Measurements from ENCODE around the gene CHD1L. TPM values are rescaled to one million over a fixed set of nuclear protein-coding genes. Genes with fewer than 3 reads are reported as not detected.
"Not testable (repeated sequence)": the region's sequence is repeated elsewhere in the genome, so short reads cannot be mapped to it uniquely, and the experiment has no call there.

CHD1L gene
- total RNA-seq (2014; rRNA removed; shearing (Covaris generic)): 23.0 and 28.3 TPM in 2 replicates

DNA sequence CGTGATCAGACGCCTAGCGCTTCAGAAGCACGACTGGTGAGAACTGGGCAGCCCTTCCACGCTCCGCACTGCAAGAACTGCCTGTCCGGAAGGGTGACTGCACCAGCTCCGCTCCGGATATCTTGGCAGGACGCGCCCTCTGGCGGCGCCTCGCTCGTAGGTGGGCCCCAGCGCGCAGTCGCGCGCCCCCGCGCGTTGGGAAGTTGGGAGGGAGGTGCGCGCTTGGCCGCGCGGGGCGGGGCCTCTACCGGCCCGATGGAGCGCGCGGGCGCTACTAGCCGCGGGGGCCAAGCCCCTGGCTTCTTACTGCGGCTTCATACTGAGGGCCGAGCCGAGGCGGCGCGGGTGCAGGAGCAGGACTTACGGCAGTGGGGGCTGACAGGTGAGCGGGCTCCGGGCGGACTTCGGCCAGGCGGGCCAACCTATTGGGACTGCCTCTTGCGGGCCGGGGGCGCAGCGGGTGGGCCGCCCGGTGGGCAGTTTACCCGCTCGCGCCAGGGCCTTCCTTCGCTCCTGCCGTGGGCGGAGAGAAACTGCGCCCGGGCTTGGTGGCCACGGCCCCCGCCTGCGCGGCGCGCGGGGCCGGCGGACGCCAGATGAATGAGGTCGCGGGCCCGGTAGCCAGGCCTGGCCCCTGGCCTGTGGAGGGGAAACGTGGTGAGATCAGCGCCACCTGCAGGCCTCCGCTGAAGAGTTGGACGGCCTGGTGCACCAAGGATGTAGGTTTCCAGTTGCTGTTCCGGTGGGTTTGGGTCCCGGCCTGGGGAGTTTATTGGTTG lies at the start of gene CHD1L:
CHD1L (plus strand) TSS at position 236 of the 779 bp plus-strand sequence; CDS start at position 256, 20 bp downstream.
- DNase-seq: peak; percentile 89 to 92
- Histone ChIP-seq H3K4me3 (peak within 1 kb of the TSS; percentile 92), H3K36me3 (no peaks in the 10 kb centered on the region), H3K27me3 (no peaks in the 10 kb centered on the region), H3K4me1 (no peaks in the 10 kb centered on the region), H3K9me3 (replicated peaks) (no peaks in the 10 kb centered on the region), H3K27ac (peak within 1 kb of the TSS; percentile 85)

DNA sequence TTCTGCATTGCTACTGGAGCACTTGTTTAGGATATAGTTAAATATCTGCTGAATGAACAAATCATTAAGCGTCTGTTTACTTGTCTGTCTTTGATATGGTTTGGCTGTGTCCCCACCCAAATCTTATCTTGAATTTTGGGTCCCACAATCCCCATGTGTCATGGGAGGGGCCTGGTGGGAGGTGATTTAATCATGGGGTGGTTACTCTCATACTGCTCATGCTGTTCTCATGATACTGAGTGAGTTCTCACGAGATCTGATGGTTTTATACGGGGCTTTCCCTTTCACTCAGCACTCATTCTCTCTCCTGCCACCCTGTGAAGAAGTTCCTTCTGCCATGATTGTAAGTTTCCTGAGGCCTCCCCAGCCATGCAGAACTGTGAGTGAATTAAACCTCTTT lies 45.2 kb upstream of the CHD1L start:
- not testable (repeated sequence) for H3K27me3 ChIP-seq; H3K4me1 ChIP-seq; H3K36me3 ChIP-seq; H3K27ac ChIP-seq; H3K4me3 ChIP-seq; DNase-seq; H3K9me3 ChIP-seq (replicated peaks)

DNA sequence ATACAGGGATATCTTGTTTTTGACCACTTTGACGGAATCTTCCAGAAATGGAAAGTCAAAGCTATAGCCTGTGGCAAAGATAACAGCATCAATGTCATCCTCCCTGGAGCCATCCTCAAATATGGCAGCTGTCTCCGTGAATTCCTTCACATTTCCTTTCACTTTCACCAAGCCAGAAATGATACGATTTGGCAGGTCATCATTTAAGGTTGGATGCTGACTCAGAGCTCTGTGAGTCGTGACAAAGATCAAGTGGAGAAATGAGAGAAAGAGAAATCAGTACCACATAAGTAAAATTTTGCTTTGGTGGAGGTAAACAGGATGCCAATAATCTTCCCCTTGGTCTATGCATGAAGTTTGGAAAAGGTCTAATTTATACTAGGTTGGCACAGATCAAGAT lies 41.2 kb upstream of the CHD1L start:
- DNase-seq: no peak
- H3K36me3 ChIP-seq: no peaks in the 10 kb centered on the region
- no peak overlapping the region for H3K4me3 ChIP-seq
- no peaks in the 10 kb centered on the region for H3K9me3 ChIP-seq (replicated peaks)
- no peaks in the 10 kb centered on the region; the same call in 1 of the 2 replicates for H3K27me3 ChIP-seq
- H3K27ac ChIP-seq: no peak overlapping the region
- H3K4me1 ChIP-seq: no peaks in the 10 kb centered on the region

DNA sequence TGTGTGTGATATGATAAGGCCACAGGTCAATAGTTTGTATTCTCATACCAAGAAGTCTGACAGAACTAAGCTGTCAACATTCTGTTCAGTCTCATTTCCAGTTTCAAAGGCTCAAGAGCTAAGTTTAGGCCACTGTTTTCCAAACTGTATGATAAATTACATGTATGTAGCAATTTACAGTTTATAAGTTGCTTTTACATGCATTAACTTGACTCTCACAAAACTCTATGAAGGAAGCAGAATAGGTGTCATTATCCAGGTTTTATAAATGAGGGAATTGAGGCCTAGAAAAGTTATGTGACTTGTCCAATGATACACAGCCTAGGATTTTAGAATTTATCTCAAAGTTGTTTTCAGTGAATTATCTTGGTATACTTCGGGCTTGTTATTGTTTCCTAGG lies 40.7 kb upstream of the CHD1L start:
- Histone ChIP-seq H3K27ac (no peak overlapping the region), H3K36me3 (no peaks in the 10 kb centered on the region), H3K4me1 (no peaks in the 10 kb centered on the region), H3K9me3 (replicated peaks) (no peaks in the 10 kb centered on the region), H3K27me3 (no peaks in the 10 kb centered on the region; the same call in 1 of the 2 replicates), H3K4me3 (no peak overlapping the region)
- no peak for DNase-seq

DNA sequence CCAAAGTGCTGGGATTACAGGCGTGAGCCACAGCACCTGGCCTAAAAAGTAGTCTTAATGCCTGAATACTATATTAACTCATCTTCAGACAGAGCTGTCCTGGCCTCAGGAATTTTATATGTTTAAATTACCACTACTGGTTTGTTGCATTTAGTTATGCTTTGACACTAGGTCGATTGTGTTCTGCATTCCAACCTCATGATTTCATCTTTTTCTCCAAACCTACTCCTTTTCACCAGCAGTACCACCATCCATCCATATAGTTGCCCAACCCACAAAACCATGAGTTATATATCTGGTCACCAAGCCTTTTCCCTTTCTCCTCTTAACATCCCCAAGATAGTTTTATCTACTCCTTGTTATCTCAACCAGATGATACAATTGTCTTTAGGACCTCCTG lies 39.9 kb upstream of the CHD1L start:
- Histone ChIP-seq H3K36me3 (no peaks in the 10 kb centered on the region), H3K4me1 (no peaks in the 10 kb centered on the region), H3K27ac (no peak overlapping the region), H3K4me3 (no peak overlapping the region), H3K9me3 (replicated peaks) (no peaks in the 10 kb centered on the region), H3K27me3 (no peaks in the 10 kb centered on the region)
- DNase-seq: peak in 1 of 2 experiments; percentile 3

DNA sequence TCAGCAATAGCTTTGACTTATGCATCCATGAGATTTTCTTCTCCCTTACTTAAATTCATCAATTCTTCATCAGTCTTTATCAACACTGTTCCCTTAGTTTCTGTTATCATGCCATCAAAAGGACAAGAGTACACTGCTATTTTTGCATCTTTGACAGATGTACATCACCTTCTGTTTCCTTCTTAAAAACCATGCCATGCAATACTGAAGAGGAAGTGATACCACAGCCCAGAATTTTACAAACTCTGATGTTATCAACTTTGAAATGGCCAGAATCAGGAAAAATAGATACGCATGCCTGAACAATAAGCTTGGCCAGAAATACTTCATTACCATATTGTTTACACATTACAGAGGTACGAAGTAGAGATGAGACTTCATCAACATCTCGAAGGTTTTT lies 38.4 kb upstream of the CHD1L start:
- no peak for DNase-seq
- Histone ChIP-seq H3K27ac (no peak overlapping the region), H3K36me3 (no peaks in the 10 kb centered on the region), H3K4me3 (no peak overlapping the region), H3K4me1 (no peaks in the 10 kb centered on the region), H3K9me3 (replicated peaks) (no peaks in the 10 kb centered on the region), H3K27me3 (no peaks in the 10 kb centered on the region)

DNA sequence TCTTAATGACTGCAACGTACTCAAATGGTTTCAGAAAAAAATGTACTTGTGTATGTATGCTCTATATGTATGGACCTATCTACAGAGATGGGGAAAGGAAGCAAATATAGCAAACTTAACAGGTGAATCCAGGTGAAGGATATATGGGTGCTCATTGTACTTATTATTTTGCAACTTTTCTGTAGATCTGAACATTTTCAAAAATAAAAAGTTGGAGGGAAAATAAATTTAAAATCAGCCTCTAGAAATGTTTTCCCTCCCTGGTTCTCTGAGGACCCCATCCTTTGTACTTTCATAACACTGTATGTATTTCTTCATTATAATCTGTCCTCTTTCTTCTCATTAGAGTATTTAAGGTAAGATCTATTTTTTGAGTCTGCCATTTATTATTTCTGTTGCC lies 35.3 kb upstream of the CHD1L start:
- Histone ChIP-seq H3K27ac (no peak overlapping the region), H3K4me3 (no peak overlapping the region), H3K27me3 (no peaks in the 10 kb centered on the region), H3K4me1 (no peaks in the 10 kb centered on the region), H3K9me3 (replicated peaks) (no peaks in the 10 kb centered on the region), H3K36me3 (no peaks in the 10 kb centered on the region)
- DNase-seq: no peak

DNA sequence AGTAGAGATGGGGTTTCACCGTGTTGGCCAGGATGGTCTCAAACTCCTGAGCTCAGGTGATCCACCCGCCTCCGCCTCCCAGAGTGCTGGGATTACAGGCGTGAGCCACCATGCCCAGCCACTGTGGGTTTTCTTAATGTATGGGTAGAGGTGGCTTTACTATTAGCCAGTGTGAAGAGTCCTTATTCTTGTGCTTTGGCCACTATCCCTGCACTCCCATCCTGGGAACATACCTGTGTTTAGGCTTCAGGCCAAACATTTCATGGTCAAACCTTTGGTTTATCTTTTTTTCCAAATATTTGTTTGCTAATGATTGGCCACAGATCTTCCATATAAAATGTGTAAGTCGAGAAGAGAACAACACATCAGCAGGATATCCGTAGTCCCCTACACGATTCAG lies 33.9 kb upstream of the CHD1L start:
- no peak for DNase-seq
- no peaks in the 10 kb centered on the region for H3K4me1 ChIP-seq
- no peak overlapping the region for H3K4me3 ChIP-seq
- H3K36me3 ChIP-seq: no peaks in the 10 kb centered on the region
- no peak overlapping the region for H3K27ac ChIP-seq
- no peaks in the 10 kb centered on the region for H3K27me3 ChIP-seq
- H3K9me3 ChIP-seq (replicated peaks): no peaks in the 10 kb centered on the region

DNA sequence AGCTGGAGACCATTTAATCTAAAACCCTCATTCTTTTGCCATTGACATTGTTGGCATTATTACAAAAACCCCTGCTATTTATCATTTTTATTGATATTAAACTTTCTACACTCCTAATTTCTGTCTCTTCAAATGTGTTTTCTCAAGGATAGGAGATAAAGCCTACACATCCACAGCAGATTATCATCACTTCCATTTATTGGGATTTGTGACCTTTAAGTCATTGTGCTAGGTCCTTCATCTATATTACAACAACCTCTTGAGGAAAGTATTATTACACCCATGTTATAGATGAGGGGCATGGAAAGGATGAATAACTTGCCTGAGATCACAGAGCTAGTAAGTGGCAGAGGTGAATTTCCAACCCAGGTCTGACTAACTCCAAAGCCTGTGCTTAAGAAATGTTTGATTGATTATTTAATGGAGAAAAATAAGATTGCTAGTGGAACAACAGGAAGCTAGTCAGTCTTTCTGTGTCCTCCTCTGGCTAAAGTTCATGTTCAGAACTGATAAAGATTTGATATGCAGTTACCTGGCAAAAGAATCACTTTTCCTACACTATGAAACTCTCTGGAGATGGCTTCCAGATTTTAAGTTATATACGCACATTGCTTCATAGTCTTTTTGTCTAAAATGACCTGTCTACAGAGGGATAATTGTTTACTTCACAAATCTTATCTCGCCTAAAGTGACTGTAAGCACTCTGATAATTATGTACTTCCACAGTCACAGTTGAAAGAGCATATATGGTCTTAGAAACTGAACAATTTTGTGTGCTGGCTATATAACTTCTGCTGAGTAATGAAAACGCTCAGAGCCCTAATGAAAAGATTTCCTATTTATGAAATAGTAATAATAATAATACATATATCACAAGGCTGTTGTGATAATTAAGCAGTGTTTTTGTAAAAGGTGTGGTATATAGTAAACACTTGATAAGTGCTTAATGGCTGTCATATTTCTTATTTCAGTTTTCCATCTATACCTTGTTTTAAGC lies 32.4 kb upstream of the CHD1L start:
- Histone ChIP-seq H3K4me1 (no peaks in the 10 kb centered on the region), H3K27ac (no peak overlapping the region), H3K36me3 (no peaks in the 10 kb centered on the region), H3K9me3 (replicated peaks) (no peaks in the 10 kb centered on the region), H3K27me3 (no peaks in the 10 kb centered on the region), H3K4me3 (no peak overlapping the region)
- DNase-seq: no peak

DNA sequence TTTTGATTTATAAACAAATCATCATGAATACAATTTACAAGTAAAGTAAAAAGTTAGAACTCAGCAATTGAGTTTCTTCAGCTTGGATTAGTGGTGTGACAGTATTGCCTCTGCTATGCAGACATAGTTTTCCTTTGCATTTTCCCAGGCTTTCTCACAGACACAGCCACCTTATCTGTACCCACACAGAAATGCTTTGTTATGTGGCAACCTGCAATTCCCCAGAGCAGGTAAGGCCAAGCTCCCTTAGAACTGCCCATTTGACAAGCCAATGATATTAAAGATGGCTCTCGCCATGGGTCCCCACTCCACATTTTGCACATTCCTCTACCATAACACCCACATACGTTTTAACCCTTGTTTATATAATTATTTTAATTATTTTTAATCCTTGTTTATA lies 31.5 kb upstream of the CHD1L start:
- Histone ChIP-seq H3K36me3 (no peaks in the 10 kb centered on the region), H3K27me3 (no peaks in the 10 kb centered on the region), H3K9me3 (replicated peaks) (no peaks in the 10 kb centered on the region), H3K27ac (no peak overlapping the region), H3K4me1 (no peaks in the 10 kb centered on the region), H3K4me3 (no peak overlapping the region)
- DNase-seq: no peak

DNA sequence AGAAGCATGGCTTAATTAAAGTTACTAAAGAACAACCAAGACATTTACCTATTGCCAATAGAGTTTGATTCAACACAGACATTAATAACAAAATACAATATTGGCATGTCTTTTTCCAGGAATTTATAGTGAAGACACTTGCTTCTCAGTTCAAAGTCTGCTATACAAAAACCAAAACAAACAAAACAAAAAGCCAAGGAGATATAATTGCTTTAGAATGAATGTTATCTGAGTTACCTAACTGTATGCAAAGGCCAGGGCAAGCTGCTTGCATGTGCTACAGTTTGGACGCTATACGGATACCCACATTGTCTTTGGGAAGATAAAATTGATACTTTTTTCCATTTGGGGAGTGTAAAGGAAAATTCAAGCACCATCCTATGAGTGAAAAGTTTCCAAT lies 30.9 kb upstream of the CHD1L start:
- Histone ChIP-seq H3K4me3 (no peak overlapping the region), H3K9me3 (replicated peaks) (no peaks in the 10 kb centered on the region), H3K4me1 (no peaks in the 10 kb centered on the region), H3K36me3 (no peaks in the 10 kb centered on the region), H3K27me3 (no peaks in the 10 kb centered on the region), H3K27ac (no peak overlapping the region)
- DNase-seq: no peak

DNA sequence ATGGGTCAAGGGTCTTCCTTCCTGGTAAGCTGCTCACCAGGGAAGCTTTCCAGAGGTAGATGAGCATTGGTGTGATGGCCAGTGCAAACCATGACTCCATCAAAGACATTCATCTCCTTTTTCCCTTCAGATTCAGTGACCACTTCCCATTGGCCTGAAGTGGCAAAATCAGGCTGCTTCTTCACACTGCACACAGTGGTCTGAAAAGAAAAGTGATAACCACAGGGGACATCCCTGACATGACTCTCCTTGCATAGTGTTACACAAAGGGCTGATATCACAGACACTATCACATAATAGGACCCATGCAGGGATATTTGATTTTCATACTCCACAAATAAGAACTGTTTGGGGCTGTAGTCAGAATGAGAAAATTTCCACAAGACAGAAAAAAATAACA lies 29.2 kb upstream of the CHD1L start:
- no peaks in the 10 kb centered on the region for H3K4me1 ChIP-seq
- H3K27me3 ChIP-seq: no peaks in the 10 kb centered on the region
- DNase-seq: no peak
- H3K9me3 ChIP-seq (replicated peaks): no peaks in the 10 kb centered on the region
- H3K36me3 ChIP-seq: no peaks in the 10 kb centered on the region
- no peak overlapping the region for H3K27ac ChIP-seq
- no peak overlapping the region for H3K4me3 ChIP-seq

DNA sequence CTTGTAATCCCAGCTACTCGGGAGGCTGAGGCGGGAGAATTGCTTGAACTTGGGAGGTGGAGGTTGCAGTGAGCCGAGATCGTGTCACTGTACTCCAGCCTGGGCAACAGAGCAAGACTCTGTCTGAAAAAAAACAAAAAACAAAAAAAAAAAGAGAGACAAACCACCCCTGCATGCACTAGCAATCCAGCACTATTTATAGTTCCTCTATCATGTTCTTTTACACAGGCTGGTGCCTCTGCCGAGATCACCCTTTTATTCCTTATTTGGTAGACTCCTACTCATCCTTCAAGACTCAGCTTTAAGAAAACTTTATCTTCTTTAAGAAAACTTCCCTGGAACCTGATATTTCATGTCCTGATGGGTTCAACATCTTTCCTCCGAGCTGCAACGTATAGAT lies 28.2 kb upstream of the CHD1L start:
- no peak for DNase-seq
- Histone ChIP-seq H3K9me3 (replicated peaks) (no peaks in the 10 kb centered on the region), H3K27me3 (no peaks in the 10 kb centered on the region), H3K36me3 (no peaks in the 10 kb centered on the region), H3K4me3 (no peak overlapping the region), H3K27ac (no peak overlapping the region), H3K4me1 (no peaks in the 10 kb centered on the region)

DNA sequence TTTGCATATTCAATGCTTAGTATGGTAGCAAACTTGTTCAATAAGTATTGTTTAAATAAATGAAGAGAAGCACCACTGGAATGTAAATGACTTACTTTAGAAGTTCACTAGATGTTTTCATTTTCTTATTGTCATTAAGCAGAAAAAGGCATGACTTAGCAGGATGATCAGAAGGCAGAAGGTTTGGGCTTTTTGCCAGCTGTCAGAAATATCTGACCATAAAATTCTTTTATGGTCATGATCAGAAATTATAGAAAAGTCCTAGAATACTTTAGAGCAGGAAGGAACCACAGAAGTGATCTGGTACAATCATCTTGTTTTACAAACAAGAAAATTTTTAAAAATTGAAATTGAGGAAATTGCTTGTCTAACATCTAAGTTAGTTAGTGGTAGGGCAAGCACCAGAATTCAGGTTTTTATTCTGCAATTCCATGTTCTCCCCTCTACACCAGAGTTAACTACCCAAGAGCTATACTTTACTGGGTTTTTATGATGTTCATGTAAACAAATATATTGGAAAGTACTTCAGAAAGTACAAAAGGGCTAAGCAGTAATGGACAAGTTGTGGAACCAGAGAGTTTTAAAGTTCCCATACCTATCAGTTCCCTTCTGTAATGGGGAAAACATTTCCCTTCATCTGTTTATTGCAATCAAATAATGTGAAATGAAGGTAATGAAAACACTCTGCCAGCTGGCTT lies 27.5 kb upstream of the CHD1L start:
- no peaks in the 10 kb centered on the region for H3K27me3 ChIP-seq
- H3K36me3 ChIP-seq: no peaks in the 10 kb centered on the region
- DNase-seq: no peak
- H3K9me3 ChIP-seq (replicated peaks): no peaks in the 10 kb centered on the region
- no peak overlapping the region for H3K4me3 ChIP-seq
- no peak overlapping the region for H3K27ac ChIP-seq
- no peaks in the 10 kb centered on the region for H3K4me1 ChIP-seq

DNA sequence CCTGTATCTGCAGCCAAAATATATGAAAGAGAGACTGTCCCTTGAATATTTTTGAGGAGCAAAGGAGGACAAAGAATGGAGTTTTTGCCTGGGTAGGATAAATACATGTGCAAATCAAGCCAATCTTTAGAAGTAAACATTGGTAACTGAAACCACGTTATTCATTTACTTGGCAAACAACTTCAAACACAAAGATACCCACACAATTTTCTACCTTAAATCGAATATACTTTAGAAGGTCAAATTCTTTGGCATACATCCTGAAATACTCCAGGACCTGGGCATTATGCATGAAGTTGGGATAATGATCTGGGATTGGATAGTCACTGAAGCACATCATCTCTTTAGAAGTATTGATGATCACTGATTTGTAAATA lies 27.0 kb upstream of the CHD1L start:
- Histone ChIP-seq H3K9me3 (replicated peaks) (no peaks in the 10 kb centered on the region), H3K4me1 (no peaks in the 10 kb centered on the region), H3K27ac (no peak overlapping the region), H3K36me3 (no peaks in the 10 kb centered on the region), H3K27me3 (no peaks in the 10 kb centered on the region), H3K4me3 (no peak overlapping the region)
- DNase-seq: no peak
